ENCODE results near the gene ASPM.
A peak's percentile ranks its signal among the peaks of the same experiment; 100 is the strongest.

The ASPM gene

DNA sequence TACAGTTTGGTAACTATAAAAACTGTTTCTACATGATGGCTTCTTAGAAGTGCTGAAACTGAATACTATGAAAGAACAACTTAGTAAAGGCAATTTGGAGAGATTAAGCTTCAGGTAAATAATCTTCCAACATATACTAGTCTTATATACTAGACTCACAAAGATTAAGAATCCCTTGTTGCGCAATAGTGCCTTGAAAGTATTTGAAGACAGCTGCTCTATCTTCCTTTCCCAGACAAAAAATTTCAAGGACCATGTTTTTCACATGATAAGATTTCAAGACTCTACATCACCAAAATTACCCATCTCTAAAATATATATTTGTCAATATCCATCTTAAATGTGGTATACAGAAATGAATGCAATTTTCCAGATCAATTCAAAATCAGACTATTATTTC is 37.7 kb upstream of the ASPM start:
- Histone ChIP-seq H3K4me3 (ENCODE audit: insufficient read depth, low read length, poor library complexity, severe bottlenecking) (no peak overlapping the region), H3K9ac (ENCODE audit: low read length) (no peak overlapping the region), H3K9me3 (ENCODE audit: insufficient read depth, low read length) (no peaks in the 10 kb centered on the region), H2AFZ (ENCODE audit: low read depth, low read length, severe bottlenecking) (no peak overlapping the region), H4K20me1 (ENCODE audit: low read depth, low read length) (0 out of 2 replicates have a peak, but pooled peaks cover 8% of the 10 kb centered on the region), H3K36me3 (ENCODE audit: low read length) (peaks cover 49% of the 10 kb centered on the region), H3K27ac (ENCODE audit: low read depth, low read length) (no peak overlapping the region), H3K79me2 (ENCODE audit: insufficient read depth, low read length) (peaks cover 17% of the 10 kb centered on the region), H3F3A (ENCODE audit: insufficient read depth) (peaks cover 10% of the 10 kb centered on the region), H3K4me2 (ENCODE audit: low read depth, low read length, poor library complexity, severe bottlenecking) (no peak overlapping the region), H3K27me3 (ENCODE audit: low read length) (no peaks in the 10 kb centered on the region), H3K9me2 (replicated peaks; ENCODE audit: insufficient read depth, low read length) (no peaks in the 10 kb centered on the region)
- TF ChIP-seq, protein P1, sequence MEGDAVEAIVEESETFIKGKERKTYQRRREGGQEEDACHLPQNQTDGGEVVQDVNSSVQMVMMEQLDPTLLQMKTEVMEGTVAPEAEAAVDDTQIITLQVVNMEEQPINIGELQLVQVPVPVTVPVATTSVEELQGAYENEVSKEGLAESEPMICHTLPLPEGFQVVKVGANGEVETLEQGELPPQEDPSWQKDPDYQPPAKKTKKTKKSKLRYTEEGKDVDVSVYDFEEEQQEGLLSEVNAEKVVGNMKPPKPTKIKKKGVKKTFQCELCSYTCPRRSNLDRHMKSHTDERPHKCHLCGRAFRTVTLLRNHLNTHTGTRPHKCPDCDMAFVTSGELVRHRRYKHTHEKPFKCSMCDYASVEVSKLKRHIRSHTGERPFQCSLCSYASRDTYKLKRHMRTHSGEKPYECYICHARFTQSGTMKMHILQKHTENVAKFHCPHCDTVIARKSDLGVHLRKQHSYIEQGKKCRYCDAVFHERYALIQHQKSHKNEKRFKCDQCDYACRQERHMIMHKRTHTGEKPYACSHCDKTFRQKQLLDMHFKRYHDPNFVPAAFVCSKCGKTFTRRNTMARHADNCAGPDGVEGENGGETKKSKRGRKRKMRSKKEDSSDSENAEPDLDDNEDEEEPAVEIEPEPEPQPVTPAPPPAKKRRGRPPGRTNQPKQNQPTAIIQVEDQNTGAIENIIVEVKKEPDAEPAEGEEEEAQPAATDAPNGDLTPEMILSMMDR (IDR thresholded peaks at IDR 0.05; ENCODE audit: insufficient read depth, low read length, poor library complexity, severe bottlenecking), result no peak
- no peak for TF ChIP-seq EZH2phosphoT487 (conservative IDR thresholded peaks at IDR 0.05; ENCODE audit: low read length)

DNA sequence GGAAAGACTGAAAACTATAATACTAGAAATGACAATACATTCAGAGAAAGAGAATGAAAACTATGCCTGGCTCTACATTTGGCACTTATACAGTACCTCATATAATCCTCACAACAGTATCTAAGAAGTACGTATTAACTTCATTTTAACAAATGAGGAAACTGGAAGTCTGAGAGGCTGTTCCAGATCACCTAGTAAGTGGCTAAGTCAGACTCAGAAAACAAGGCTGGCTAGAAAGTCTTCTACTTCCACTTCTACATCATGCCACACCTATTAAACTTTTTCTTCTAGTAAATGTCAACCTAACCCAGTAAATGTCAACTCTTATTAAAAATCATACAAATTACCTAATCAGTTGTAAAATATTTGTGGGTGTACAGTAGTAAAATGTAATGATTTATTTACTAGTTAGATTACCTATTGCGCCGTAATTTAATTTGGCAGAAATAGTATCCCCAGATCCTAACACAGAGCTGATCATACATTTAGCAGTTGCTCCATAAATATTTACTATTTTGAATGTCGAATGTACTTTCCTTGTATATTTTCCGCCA is 36.8 kb upstream of the ASPM start:
- Histone ChIP-seq H3K79me2 (ENCODE audit: insufficient read depth, low read length) (peaks cover 17% of the 10 kb centered on the region), H3K9me2 (replicated peaks; ENCODE audit: insufficient read depth, low read length) (no peaks in the 10 kb centered on the region), H3F3A (ENCODE audit: insufficient read depth) (peaks cover 10% of the 10 kb centered on the region), H3K27ac (ENCODE audit: low read depth, low read length) (no peak overlapping the region), H4K20me1 (ENCODE audit: low read depth, low read length) (0 out of 2 replicates have a peak, but pooled peaks cover 8% of the 10 kb centered on the region), H3K9me3 (ENCODE audit: insufficient read depth, low read length) (no peaks in the 10 kb centered on the region), H3K4me2 (ENCODE audit: low read depth, low read length, poor library complexity, severe bottlenecking) (no peak overlapping the region), H3K9ac (ENCODE audit: low read length) (no peak overlapping the region), H3K4me3 (ENCODE audit: insufficient read depth, low read length, poor library complexity, severe bottlenecking) (no peak overlapping the region), H3K36me3 (ENCODE audit: low read length) (peaks cover 54% of the 10 kb centered on the region), H3K27me3 (ENCODE audit: low read length) (no peaks in the 10 kb centered on the region), H2AFZ (ENCODE audit: low read depth, low read length, severe bottlenecking) (no peak overlapping the region)
- TF ChIP-seq, protein P1 (IDR thresholded peaks at IDR 0.05; ENCODE audit: insufficient read depth, low read length, poor library complexity, severe bottlenecking), result no peak
- no peak for TF ChIP-seq EZH2phosphoT487 (conservative IDR thresholded peaks at IDR 0.05; ENCODE audit: low read length)

DNA sequence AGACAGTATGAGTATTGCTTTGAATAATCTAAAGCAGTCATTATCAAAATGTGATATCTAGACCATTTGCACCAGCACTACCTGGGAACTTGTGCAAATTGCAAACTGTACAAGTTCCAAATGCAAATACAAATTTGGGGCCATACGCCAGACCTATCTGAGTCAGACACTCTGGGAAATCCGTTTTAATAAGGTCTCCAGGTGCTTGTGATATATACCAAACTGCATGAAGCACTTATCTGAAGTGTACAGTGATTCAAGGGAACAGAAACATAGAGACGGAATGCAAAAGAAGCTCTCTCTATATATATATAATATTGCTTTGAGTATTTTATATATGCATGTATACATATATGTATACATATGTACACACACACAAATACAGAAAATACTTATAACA is 36.2 kb upstream of the ASPM start:
- no peaks in the 10 kb centered on the region for H3K9me2 ChIP-seq (replicated peaks; ENCODE audit: insufficient read depth, low read length)
- H3F3A ChIP-seq (ENCODE audit: insufficient read depth), result peaks cover 12% of the 10 kb centered on the region
- no peak overlapping the region for H2AFZ ChIP-seq (ENCODE audit: low read depth, low read length, severe bottlenecking)
- peaks cover 54% of the 10 kb centered on the region for H3K36me3 ChIP-seq (ENCODE audit: low read length)
- H3K9ac ChIP-seq (ENCODE audit: low read length), result no peak overlapping the region
- peaks cover 17% of the 10 kb centered on the region for H3K79me2 ChIP-seq (ENCODE audit: insufficient read depth, low read length)
- H3K9me3 ChIP-seq (ENCODE audit: insufficient read depth, low read length), result no peaks in the 10 kb centered on the region
- no peak for TF ChIP-seq EZH2phosphoT487 (conservative IDR thresholded peaks at IDR 0.05; ENCODE audit: low read length)
- H3K27me3 ChIP-seq (ENCODE audit: low read length), result no peaks in the 10 kb centered on the region
- peak overlapping the region; percentile 50 for H3K4me2 ChIP-seq (ENCODE audit: low read depth, low read length, poor library complexity, severe bottlenecking)
- 0 out of 2 replicates have a peak, but pooled peaks cover 8% of the 10 kb centered on the region for H4K20me1 ChIP-seq (ENCODE audit: low read depth, low read length)
- no peak overlapping the region for H3K27ac ChIP-seq (ENCODE audit: low read depth, low read length)
- no peak overlapping the region for H3K4me3 ChIP-seq (ENCODE audit: insufficient read depth, low read length, poor library complexity, severe bottlenecking)

DNA sequence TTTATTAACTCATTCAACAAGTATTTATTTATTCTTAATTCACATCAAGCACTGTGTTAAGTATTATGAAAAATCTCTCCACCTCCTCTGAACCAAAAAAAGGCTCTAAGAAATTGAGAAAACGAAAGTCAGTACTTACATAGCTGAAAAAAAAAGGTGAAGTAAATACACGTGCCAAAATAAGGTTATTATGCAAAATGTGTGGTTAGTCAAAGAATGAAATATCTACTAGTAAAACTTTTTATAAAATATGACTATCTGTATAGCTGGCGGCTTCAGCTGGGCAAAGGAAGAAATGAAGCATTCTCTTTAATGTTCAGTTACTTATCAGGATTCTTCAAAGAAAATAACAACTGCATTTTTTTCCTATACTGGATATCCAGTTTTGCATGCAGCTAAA is 35.5 kb upstream of the ASPM start:
- 0 out of 2 replicates have a peak, but pooled peaks cover 8% of the 10 kb centered on the region for H4K20me1 ChIP-seq (ENCODE audit: low read depth, low read length)
- H3K27me3 ChIP-seq (ENCODE audit: low read length), result no peaks in the 10 kb centered on the region
- peaks cover 14% of the 10 kb centered on the region for H3F3A ChIP-seq (ENCODE audit: insufficient read depth)
- no peak overlapping the region for H3K27ac ChIP-seq (ENCODE audit: low read depth, low read length)
- H3K9me2 ChIP-seq (replicated peaks; ENCODE audit: insufficient read depth, low read length), result no peaks in the 10 kb centered on the region
- TF ChIP-seq, protein P1 (IDR thresholded peaks at IDR 0.05; ENCODE audit: insufficient read depth, low read length, poor library complexity, severe bottlenecking), result no peak
- peaks cover 17% of the 10 kb centered on the region for H3K79me2 ChIP-seq (ENCODE audit: insufficient read depth, low read length)
- H2AFZ ChIP-seq (ENCODE audit: low read depth, low read length, severe bottlenecking), result no peak overlapping the region
- H3K9me3 ChIP-seq (ENCODE audit: insufficient read depth, low read length), result no peaks in the 10 kb centered on the region
- no peak overlapping the region for H3K9ac ChIP-seq (ENCODE audit: low read length)
- H3K4me3 ChIP-seq (ENCODE audit: insufficient read depth, low read length, poor library complexity, severe bottlenecking), result no peak overlapping the region
- H3K36me3 ChIP-seq (ENCODE audit: low read length), result peaks cover 56% of the 10 kb centered on the region
- H3K4me2 ChIP-seq (ENCODE audit: low read depth, low read length, poor library complexity, severe bottlenecking), result peak overlapping the region; percentile 50
